ENCODE measurements around the gene KLF16.

- TF ChIP-seq FOS (IDR thresholded peaks at IDR 0.05; ENCODE audit: borderline replicate concordance, extremely low read depth, insufficient read length) (no peak), CREB1 (IDR thresholded peaks at IDR 0.05; ENCODE audit: low read depth) (no peak), MTA2 (IDR thresholded peaks at IDR 0.05; ENCODE audit: low read depth) (no peak), CTCF (IDR thresholded peaks at IDR 0.05 in 2 of 3, conservative IDR thresholded peaks at IDR 0.05 in 1 of 3; ENCODE audit: control insufficient read depth in 2 of 3, extremely low read depth in 1 of 3, insufficient read depth in 1 of 3, low read depth in 3 of 3, low read length in 3 of 3) (no peak), JUNB (IDR thresholded peaks at IDR 0.05) (no peak), ZSCAN29 (IDR thresholded peaks at IDR 0.05) (no peak), RELA (IDR thresholded peaks at IDR 0.05; ENCODE audit: borderline replicate concordance, partially characterized antibody) (no peak), NR2C2 (IDR thresholded peaks at IDR 0.05; ENCODE audit: borderline replicate concordance, control insufficient read depth, insufficient read length, low read depth) (no peak), YY1 (IDR thresholded peaks at IDR 0.05; ENCODE audit: low read depth, low read length) (no peak)
These were observed 18.9 kb upstream of the KLF16 start for GRCh38 chr19:1882089-1882785.
